OCI-M1 (cell line): ENCODE data around the gene OR4K1.
"Not testable (repeated sequence)": the region's sequence is repeated elsewhere in the genome, so short reads cannot be mapped to it uniquely, and the experiment has no call there.

Experiments
- DNase-seq: peaks from one replicate; lab custom pipeline; 2025; lab: John Stamatoyannopoulos, UW

OR4K1 gene, protein sequence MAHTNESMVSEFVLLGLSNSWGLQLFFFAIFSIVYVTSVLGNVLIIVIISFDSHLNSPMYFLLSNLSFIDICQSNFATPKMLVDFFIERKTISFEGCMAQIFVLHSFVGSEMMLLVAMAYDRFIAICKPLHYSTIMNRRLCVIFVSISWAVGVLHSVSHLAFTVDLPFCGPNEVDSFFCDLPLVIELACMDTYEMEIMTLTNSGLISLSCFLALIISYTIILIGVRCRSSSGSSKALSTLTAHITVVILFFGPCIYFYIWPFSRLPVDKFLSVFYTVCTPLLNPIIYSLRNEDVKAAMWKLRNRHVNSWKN

DNA sequence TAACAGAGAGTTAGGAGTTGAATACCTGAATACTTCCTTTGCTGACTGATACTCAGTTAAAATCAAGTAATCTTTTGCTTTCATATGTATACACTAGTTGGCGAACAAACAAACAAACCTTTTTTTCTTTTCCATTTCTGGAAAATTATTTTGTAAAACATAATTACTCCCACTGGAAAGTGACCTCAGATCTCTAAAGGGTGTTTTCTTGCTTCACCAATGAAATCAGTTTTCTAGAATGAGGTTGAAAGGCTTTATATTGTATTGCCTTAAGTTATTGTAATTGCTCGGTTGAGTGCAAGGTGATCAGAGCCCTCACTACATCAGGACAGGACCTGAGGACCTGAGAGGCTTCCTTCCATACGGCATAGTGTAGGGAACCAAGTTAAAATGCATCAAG, at the start of gene OR4K1:
TSS of gene OR4K1 (plus strand) at position 301 of the 400 bp plus-strand sequence. CDS start 4,750 bp downstream, outside the sequence.
- no peak for DNase-seq

DNA sequence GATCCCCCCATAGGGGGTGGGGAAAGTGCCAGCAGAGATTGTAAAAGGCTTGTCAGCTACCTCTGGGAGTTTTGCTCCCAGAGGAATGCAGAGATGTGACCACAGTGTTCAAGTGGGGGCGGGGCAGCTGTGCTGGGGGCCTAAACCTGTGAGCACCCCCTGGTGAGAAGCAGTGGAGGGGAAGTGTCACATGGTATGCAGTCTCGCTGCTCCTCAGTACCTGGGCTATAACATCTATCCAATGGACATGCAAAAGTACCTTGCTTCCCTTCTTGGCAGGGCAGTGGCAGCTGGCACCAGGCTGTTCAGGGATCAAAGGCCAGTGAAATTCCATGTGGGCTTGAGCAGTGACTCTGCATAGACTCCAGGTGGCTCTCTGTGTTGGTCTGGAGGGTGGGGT, 35.4 kb upstream of the OR4K1 start:
- DNase-seq = no peak

DNA sequence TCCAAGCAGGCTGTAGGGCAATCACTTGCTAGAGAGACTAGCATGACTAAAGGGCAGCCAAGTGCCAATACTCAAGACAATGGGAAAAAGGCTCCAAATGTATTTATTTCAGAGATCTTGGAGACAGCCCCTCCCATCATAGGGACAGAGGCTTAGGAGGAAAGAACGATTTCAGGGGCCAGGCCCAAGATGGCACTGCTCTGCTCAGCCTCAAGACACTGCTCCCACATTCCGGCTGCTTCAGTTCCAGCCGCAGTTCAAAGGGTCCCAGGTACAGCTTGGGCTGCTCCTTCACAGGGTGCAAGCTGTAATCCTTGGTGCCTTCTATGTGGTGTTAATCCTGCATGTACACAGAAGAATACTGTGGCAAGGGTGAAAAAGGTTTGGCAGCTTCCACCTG, 29.7 kb upstream of the OR4K1 start:
- no peak for DNase-seq

DNA sequence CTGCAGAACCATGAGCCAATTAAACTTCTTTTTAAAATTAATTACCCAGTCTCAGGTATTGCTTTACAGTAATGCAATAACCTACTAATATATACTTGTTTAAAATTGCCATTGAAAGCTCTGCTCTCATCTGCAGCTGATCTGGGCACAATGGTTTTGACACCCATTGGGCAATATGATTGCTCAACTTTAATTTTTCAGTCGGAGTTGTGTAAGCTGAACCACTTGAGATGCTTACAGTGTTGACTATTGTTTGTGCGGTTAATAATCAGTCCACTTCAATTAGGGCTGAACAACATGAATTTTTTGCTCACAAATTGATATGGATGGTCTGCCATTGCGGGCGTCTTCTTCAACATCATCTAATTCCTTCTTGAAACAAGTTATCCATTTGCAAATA, 28.3 kb upstream of the OR4K1 start:
- no peak for DNase-seq

DNA sequence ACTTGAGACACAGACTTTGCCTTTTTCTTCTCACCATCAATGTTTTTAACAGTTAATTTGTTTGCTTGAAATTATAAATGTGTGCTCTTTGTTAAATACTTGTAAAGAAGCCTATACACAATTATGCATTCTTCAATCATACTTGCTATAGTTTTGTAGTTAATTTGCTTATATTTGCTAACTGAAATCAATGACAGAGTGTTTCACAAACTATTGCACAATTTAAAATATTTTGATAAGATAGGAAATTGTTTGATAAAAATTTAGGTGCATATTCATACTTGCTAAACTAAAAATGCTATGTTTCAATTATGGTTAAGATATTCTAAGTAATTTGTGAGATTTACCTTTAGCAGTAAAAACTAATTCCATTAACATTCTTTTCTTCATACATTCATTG, 24.1 kb upstream of the OR4K1 start:
- no peak for DNase-seq

DNA sequence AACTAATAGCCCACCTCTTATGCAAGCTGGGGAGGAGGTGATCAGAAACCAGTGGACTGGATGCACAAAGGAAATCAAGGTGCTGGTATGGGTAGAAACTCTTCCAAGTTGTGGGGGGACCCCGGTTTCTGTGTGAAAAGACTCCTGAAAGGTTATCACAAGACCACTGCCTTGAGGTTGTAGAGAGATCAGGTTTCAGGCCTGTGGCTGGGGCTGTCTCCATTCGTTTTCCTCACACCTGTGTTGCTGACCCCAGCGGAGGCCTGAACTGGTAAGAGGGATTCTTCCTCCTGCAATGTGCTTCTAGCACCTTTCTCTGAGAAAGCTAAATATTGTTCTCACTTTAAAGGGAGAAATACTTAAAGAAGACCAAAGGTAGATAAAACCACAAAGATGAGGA, 19.6 kb upstream of the OR4K1 start:
- DNase-seq = no peak

DNA sequence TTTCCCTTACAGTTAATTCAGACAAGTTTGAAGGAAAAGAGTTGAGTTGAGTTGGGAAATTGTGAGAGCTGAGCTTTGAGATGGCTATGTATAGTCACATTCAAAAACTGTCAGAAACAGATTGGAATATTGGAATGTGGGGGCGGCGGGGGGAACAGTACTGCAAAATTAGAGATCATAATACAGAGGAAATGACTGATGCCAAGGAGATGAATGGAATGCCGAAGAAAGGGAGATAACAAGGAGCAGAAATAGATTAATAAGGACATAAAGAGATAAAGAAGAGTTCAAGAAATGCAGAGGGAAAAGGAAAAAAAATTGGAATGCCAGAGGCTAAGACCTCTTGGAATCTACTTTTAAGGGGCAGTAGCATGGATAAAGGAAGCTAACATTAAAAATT, 13.5 kb upstream of the OR4K1 start:
- DNase-seq = no peak

DNA sequence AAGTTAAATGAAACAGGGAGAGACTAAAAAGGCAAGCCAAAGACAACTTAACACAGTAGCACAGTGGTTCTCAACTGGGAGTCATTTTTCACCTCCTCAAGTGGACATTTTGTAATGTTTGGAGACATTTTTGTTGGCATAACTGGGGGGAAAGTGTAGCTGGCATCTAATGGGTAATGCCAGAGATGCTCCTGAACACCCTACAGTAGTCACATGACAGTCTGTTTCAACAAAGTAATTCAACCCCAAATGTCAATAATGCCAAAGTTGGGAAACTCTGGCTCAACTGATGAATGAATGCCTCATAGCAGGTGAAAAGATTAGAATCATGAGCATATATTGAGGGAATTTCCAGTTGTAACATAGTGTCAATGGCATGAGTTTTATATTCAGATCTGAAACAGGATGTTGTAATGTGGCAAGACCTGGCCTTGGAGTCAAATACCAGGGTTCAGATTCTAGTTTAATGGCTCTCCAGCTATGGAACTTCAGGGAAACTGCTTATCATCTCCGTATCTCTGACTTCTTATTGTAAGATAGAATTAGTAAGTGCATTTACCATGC, 12.7 kb upstream of the OR4K1 start:
- DNase-seq = no peak

DNA sequence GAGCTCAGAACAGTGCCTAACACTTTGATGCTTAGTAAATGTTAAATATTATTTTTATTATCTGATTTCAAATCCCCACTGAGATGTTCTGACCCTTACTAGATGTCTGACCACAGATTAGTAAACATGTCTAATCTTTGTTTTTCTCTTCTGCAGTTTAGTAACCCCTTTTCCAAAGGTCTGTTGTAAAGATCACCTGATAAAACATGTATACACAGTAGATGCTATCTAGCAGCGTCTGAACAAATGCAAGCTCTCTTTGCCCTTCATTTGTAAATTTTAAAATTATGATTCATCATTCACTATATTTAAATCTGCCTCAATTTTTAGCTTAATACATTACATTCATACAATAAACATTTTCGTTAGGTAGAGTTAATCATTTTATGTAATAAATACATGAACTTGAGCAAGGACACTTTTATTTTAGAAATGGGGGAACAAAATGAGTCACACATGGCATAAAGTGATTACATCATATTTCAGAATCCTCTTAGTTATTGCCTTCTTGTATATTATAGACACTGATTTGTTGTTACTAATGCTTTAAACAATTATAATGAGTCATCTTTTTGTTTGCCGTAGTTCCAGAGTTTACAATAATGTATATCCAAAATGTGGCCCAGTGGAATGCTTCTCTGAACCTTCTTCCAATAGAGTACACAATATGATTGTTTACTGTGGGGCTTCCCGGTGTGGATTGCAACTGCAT, 12.0 kb upstream of the OR4K1 start:
- DNase-seq = no peak

DNA sequence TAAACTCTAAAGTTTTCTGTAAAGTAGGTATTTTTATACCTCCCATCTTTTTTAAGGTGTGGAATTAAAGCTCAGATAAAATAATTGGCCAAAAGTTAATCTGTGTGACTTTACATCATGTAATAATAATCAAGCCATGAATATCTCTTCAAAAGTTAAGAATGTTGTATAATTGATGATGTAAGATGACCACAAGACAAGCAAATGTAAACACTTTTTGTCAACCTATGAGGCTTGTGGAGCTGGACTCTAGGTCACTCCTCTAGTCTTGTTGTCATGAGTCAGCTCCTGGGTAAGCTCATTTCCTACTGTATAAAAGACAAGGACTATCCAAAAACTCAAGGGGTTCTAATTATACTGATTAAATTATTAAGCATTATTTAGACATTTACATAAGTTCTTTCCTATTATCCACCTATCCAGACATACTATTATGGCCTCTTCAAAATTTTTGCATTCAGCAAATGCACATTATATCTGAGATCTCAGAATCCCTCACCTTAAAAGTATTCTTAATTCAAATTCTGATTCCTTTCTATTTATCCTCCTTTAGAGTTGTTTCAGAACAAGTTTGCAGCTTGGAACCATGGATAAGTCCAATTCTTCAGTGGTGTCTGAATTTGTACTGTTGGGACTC, 10.6 kb upstream of the OR4K1 start, which contains the start of gene OR4K5:
TSS of gene OR4K5 (plus strand) at position 587 of the 637 bp plus-strand sequence. CDS start at position 587, 0 bp downstream.
- peak; percentile 2 for DNase-seq

DNA sequence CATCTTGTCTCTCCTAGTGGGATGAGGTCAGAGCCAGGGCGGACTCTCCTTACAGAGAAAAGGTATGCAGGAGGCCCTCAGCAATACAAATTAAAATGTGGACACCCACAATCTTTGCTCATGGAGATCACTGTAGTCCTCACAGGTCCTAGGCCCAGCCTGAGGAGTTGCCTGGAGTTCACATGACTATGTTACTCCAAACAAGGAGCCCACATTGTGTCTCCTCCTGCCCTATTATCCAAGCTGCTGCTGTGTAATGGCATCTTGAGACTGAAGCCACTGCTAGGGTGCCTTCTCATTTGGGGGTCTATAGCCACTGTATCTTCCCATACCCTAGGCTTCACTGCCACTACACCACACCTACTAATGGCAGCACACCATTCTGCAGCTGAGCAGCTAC, 11.0 kb downstream of the OR4K1 start:
- no peak for DNase-seq

DNA sequence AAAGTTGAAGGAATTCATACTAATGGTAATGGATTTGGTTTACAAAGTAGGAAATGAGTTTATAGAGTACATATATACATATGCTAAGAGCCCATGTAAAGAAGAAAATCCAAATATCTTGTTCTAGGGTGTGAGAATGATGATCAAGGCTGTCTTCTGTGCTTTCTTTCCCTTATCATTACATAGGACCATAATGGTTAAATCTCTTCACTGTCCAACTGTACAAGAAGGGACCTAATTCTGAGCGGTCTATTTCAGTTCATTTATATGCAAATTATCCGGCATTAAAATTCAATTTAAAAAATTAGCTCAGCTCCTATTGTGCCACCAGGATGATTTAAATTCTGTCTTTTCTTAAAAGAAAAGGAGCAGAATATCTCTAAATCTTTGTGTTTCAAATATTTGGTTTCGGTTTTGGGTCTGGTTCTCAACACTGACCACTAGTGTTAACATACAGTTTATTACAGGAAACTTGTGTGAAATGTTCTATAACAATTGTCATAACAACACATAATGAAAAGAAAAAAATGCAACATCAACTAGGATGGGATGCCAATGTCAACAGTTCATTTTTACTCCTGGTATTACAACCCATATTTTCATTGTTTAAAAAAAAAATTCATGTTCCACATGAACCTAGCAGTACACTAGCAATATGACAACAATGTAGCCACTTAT, 16.8 kb downstream of the OR4K1 start:
- DNase-seq = peak; percentile 65

DNA sequence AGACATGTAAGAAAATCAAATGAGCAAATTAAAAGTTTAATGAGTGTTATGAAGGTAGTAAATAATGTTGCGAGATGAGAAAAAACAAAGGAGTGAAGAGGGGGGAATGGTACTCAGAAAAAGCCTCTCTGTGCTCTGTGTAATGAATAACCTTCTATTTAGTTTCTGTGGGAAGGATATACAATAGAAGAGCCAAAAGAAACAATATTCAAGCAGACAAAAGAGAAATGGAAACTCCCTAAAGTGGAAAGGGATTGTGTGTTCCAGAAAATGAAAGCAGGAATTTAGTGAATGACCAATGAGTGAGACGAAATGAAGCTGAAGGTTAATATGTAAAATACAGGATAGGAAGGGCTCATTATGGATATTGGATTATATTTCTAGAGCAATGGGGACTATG, 18.5 kb downstream of the OR4K1 start:
- no peak for DNase-seq

DNA sequence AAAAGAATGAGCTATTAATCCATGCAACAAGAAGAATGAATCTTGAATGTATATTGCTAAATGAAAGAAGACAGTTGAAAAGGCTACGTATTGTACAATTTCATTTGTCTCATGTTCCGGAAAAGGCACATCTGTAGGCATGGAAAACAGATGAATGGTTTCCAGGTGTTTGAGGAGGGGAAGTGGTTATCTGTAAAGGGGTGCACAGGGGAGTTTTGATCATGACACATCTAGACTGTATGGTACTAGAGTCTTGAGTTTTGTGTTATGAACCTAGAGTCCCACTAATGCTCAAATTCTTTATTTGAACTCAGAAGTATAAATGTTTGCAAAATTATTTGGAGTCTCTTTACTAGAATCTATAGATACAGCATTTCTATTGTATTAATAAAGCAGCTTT, 39.0 kb downstream of the OR4K1 start:
- DNase-seq = not testable (repeated sequence)

DNA sequence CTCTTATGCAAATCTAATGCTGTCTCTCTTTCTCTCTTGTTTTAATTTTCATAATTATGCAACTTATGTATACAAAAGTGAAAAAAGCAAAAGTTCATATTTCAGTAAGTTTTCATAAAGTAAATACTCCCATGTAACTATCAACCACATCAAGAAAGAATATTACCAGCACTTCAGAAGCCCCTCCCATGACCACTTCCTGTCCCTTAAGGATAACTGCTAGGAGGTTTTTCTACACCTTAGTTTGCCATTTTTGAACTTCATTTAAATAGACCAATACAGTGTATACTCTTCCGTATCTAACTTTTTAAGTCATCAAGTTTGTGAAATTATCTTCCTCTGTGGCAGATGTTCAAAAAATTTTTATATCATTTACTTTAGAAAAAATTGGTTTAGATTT, 44.1 kb downstream of the OR4K1 start:
- no peak for DNase-seq

DNA sequence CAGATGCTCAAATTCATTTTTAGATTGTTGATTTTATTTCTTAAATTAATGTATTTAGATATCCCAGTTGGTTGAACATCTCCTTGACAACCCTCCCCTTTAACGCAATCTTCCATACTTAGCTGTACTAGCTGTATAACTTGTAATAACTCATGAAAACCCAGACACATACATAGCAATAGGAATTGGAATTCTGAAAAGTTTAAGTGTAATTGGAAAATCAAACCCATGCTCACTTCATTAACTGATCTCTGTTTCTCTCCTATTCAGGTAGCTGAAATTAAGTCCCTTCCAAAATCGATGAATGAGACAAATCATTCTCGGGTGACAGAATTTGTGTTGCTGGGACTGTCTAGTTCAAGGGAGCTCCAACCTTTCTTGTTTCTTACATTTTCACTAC, 44.6 kb downstream of the OR4K1 start, which contains the start of gene OR4K15:
TSS of gene OR4K15 (plus strand) at position 301 of the 400 bp plus-strand sequence. CDS start at position 301, 0 bp downstream.
- DNase-seq = no peak
